Measurements from ENCODE around the gene RUVBL1. TPM values are rescaled to one million over a fixed set of nuclear protein-coding genes. Genes with fewer than 3 reads are reported as not detected.

RUVBL1 gene
- total and polyA plus RNA-seq, 2 of the 4 experiments (the other 2 are of a cell fraction), result 68.7 to 83.3 TPM

DNA sequence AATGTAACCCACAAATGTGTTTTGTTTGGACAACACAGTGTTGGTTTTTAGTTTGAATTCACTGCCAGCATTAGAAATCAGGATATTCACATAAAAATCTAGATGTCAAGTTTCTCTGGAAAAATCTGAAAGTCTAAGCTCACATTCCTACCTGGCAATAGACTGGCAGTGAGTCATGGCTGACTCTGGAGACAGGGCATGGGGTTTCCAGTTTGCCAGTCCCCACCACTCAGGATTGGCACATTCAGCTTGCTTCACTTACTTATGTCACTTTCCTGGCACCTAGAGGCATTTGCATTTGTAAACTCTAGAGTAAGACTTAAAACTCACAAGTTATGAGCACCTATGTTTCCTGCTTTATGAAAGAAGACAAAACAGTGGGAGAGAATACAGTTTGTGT, 90.5 kb downstream of the RUVBL1 start:
- Histone ChIP-seq H2BK120ac (ENCODE audit: low read depth, low read length) (no peak overlapping the region), H3K36me3 (ENCODE audit: control insufficient read depth, insufficient read depth, low read length) (no peaks in the 10 kb centered on the region), H3K79me1 (ENCODE audit: low read depth in 1 of 2, low read length in 2 of 2) (no peaks in the 10 kb centered on the region), H3K18ac (ENCODE audit: low read depth, low read length) (no peak overlapping the region), H3K9me1 (ENCODE audit: insufficient read depth, low read length) (no peaks in the 10 kb centered on the region), H3K4me3 (ENCODE audit: insufficient read depth, low read depth, low read length) (no peak overlapping the region), H3K9me3 (ENCODE audit: control insufficient read depth, insufficient read depth, low read length) (no peaks in the 10 kb centered on the region), H3K56ac (ENCODE audit: extremely low read depth, insufficient read depth, low read length) (no peak overlapping the region), H3K27me3 (ENCODE audit: control insufficient read depth, insufficient read depth, low read length) (peaks cover 29% of the 10 kb centered on the region), H2AFZ (replicated peaks; ENCODE audit: low read length, poor library complexity) (no peak overlapping the region), H2BK5ac (ENCODE audit: low read depth, low read length, poor library complexity, severe bottlenecking) (no peak overlapping the region), H4K5ac (ENCODE audit: low read depth, low read length) (no peak overlapping the region), H3K4ac (ENCODE audit: low read depth, low read length) (no peak overlapping the region), H2BK20ac (ENCODE audit: low read depth, low read length) (no peak overlapping the region), H3K4me1 (ENCODE audit: control insufficient read depth, insufficient read depth, low read length) (no peaks in the 10 kb centered on the region), H2AK5ac (ENCODE audit: low read depth, low read length) (no peak overlapping the region), H3K27ac (ENCODE audit: insufficient read depth, low read length) (no peak overlapping the region), H4K20me1 (ENCODE audit: insufficient read depth, low read length) (no peaks in the 10 kb centered on the region), H2BK15ac (ENCODE audit: low read depth, low read length) (no peak overlapping the region), H4K91ac (ENCODE audit: insufficient read depth, low read depth, low read length) (no peak overlapping the region), H3K4me2 (ENCODE audit: low read depth, low read length) (no peak overlapping the region), H2AK9ac (replicated peaks; ENCODE audit: low read depth, low read length, poor library complexity) (no peak overlapping the region), H3K23ac (ENCODE audit: low read depth, low read length) (no peak overlapping the region), H3K14ac (replicated peaks; ENCODE audit: low read depth, low read length) (no peak overlapping the region), H4K8ac (ENCODE audit: low read depth in 2 of 2, low read length in 2 of 2) (no peak overlapping the region), H3K9ac (ENCODE audit: low read depth, low read length) (no peak overlapping the region)
- TF ChIP-seq CHD1 (IDR thresholded peaks at IDR 0.05; ENCODE audit: low read depth, low read length), result no peak
- no peak for TF ChIP-seq SMC3 (IDR thresholded peaks at IDR 0.05; ENCODE audit: low read depth, low read length)
- TF ChIP-seq BHLHE40 (IDR thresholded peaks at IDR 0.05; ENCODE audit: low read depth, low read length), result no peak
- TF ChIP-seq MXI1 (IDR thresholded peaks at IDR 0.05; ENCODE audit: borderline replicate concordance, low read depth, low read length), result no peak
- no peak for TF ChIP-seq MAFK (IDR thresholded peaks at IDR 0.05; ENCODE audit: low read depth, low read length)
- TF ChIP-seq RAD21 (IDR thresholded peaks at IDR 0.05; ENCODE audit: low read length), result no peak
- no peak for TF ChIP-seq RFX5 (IDR thresholded peaks at IDR 0.05; ENCODE audit: low read depth, low read length)
- no peak for TF ChIP-seq MAZ (IDR thresholded peaks at IDR 0.05; ENCODE audit: borderline replicate concordance, low read depth, low read length)
- TF ChIP-seq, protein P1, sequence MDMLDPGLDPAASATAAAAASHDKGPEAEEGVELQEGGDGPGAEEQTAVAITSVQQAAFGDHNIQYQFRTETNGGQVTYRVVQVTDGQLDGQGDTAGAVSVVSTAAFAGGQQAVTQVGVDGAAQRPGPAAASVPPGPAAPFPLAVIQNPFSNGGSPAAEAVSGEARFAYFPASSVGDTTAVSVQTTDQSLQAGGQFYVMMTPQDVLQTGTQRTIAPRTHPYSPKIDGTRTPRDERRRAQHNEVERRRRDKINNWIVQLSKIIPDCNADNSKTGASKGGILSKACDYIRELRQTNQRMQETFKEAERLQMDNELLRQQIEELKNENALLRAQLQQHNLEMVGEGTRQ (IDR thresholded peaks at IDR 0.05; ENCODE audit: low read depth, low read length), result no peak
- TF ChIP-seq, protein P2, sequence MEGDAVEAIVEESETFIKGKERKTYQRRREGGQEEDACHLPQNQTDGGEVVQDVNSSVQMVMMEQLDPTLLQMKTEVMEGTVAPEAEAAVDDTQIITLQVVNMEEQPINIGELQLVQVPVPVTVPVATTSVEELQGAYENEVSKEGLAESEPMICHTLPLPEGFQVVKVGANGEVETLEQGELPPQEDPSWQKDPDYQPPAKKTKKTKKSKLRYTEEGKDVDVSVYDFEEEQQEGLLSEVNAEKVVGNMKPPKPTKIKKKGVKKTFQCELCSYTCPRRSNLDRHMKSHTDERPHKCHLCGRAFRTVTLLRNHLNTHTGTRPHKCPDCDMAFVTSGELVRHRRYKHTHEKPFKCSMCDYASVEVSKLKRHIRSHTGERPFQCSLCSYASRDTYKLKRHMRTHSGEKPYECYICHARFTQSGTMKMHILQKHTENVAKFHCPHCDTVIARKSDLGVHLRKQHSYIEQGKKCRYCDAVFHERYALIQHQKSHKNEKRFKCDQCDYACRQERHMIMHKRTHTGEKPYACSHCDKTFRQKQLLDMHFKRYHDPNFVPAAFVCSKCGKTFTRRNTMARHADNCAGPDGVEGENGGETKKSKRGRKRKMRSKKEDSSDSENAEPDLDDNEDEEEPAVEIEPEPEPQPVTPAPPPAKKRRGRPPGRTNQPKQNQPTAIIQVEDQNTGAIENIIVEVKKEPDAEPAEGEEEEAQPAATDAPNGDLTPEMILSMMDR (conservative IDR thresholded peaks at IDR 0.05; ENCODE audit: low read depth, low read length), result no peak
- no peak for TF ChIP-seq POLR2A (IDR thresholded peaks at IDR 0.05; ENCODE audit: low read depth, low read length)
- TF ChIP-seq CEBPB (IDR thresholded peaks at IDR 0.05; ENCODE audit: low read depth, low read length), result no peak
- TF ChIP-seq NFE2L2 (IDR thresholded peaks at IDR 0.05; ENCODE audit: low read depth, low read length), result no peak
- TF ChIP-seq RCOR1 (IDR thresholded peaks at IDR 0.05; ENCODE audit: insufficient replicate concordance, low read length), result no peak
- TF ChIP-seq, protein P3, sequence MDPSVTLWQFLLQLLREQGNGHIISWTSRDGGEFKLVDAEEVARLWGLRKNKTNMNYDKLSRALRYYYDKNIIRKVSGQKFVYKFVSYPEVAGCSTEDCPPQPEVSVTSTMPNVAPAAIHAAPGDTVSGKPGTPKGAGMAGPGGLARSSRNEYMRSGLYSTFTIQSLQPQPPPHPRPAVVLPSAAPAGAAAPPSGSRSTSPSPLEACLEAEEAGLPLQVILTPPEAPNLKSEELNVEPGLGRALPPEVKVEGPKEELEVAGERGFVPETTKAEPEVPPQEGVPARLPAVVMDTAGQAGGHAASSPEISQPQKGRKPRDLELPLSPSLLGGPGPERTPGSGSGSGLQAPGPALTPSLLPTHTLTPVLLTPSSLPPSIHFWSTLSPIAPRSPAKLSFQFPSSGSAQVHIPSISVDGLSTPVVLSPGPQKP (IDR thresholded peaks at IDR 0.05; ENCODE audit: borderline replicate concordance, low read depth, low read length), result no peak
- TF ChIP-seq FOS (IDR thresholded peaks at IDR 0.05; ENCODE audit: low read depth, low read length), result no peak
- in situ Hi-C loops (cut with MboI; ENCODE audit: low sequenced_read_pairs), result no loop called here
- intact Hi-C loops (cut with micrococcal nuclease), result no loop called here
- ATAC-seq (ENCODE audit: low read depth) (no peak), DNase-seq (no peak)
- ChIA-PET POLR2A (ENCODE audit: unreplicated experiment) (no interaction called here), CTCF (no interaction called here)
- no TSS peak for BruUV-seq (replicated peaks)
- dilution Hi-C loops (cut with HindIII; ENCODE audit: low sequenced_read_pairs, unreplicated experiment), result no loop called here

Data from IMR-90 (cell line).